Ishikawa (cell line): ENCODE data around the gene SDR39U1.

Experiments used
- CEBPB ChIP-seq: IDR thresholded peaks from 2 replicates; pipeline ENCODE4 v1.6.1; 2012
- CREB1 ChIP-seq: IDR thresholded peaks from 2 replicates; pipeline ENCODE4 v1.6.1; 2012; ENCODE audit warnings: low read depth
- EP300 ChIP-seq: IDR thresholded peaks from 2 replicates; pipeline ENCODE4 v1.6.1; 2012; ENCODE audit warnings: borderline replicate concordance
- FOXM1 ChIP-seq: IDR thresholded peaks from 2 replicates; pipeline ENCODE4 v1.6.1; 2012; ENCODE audit warnings: low read depth, borderline replicate concordance
- MAX ChIP-seq: IDR thresholded peaks from 2 replicates; pipeline ENCODE4 v1.6.1; 2012
- NFIC ChIP-seq: IDR thresholded peaks from 2 replicates; pipeline ENCODE4 v1.6.1; 2012
- RAD21 ChIP-seq: IDR thresholded peaks from 2 replicates; pipeline ENCODE4 v1.6.1; 2012; ENCODE audit warnings: low read depth
- REST ChIP-seq: IDR thresholded peaks from 2 replicates; pipeline ENCODE4 v1.6.1; 2012; ENCODE audit warnings: low read depth, mild to moderate bottlenecking
- TAF1 ChIP-seq: IDR thresholded peaks from 2 replicates; pipeline ENCODE4 v1.6.1; 2012; ENCODE audit warnings: low read depth, mild to moderate bottlenecking
- TCF12 ChIP-seq: IDR thresholded peaks from 2 replicates; pipeline ENCODE4 v1.6.1; 2012; ENCODE audit warnings: low read depth
- TEAD4 ChIP-seq: IDR thresholded peaks from 2 replicates; pipeline ENCODE4 v1.6.1; 2012
- USF1 ChIP-seq: IDR thresholded peaks from 2 replicates; pipeline ENCODE4 v1.6.1; 2012
- YY1 ChIP-seq: IDR thresholded peaks from 2 replicates; pipeline ENCODE4 v1.6.1; 2012; ENCODE audit warnings: low read depth

GRCh38 chr14:24408764-24409163, 33.8 kb downstream of the SDR39U1 start:
- no peak for TF ChIP-seq REST
- TF ChIP-seq TAF1, result no peak
- no peak for TF ChIP-seq EP300
- TF ChIP-seq MAX, result no peak
- TF ChIP-seq CREB1, result no peak
- no peak for TF ChIP-seq NFIC
- no peak for TF ChIP-seq USF1
- no peak for TF ChIP-seq FOXM1
- TF ChIP-seq TEAD4, result no peak
- TF ChIP-seq CEBPB, result no peak
- TF ChIP-seq YY1, result no peak
- no peak for TF ChIP-seq RAD21
- TF ChIP-seq TCF12, result no peak
